ENCODE data around the gene XYLB.
A peak's percentile ranks its signal among the peaks of the same experiment; 100 is the strongest.
"Not testable (repeated sequence)": the region's sequence is repeated elsewhere in the genome, so short reads cannot be mapped to it uniquely, and the experiment has no call there.

XYLB gene

GRCh38 chr3:38346587-38347410 lies at the start of gene XYLB:
Gene XYLB, plus strand, starts transcription at chr3:38346785. Its CDS starts 84 bp downstream, at chr3:38346869.
- DNase-seq: peak; percentile 81

- not testable (repeated sequence) for DNase-seq
These were observed 49.5 kb upstream of the XYLB start for GRCh38 chr3:38297053-38297452.

GRCh38 chr3:38297537-38297936 lies 49.0 kb upstream of the XYLB start:
- no peak for DNase-seq

- DNase-seq: no peak
These were observed 48.5 kb upstream of the XYLB start for GRCh38 chr3:38297947-38298711.

DNA sequence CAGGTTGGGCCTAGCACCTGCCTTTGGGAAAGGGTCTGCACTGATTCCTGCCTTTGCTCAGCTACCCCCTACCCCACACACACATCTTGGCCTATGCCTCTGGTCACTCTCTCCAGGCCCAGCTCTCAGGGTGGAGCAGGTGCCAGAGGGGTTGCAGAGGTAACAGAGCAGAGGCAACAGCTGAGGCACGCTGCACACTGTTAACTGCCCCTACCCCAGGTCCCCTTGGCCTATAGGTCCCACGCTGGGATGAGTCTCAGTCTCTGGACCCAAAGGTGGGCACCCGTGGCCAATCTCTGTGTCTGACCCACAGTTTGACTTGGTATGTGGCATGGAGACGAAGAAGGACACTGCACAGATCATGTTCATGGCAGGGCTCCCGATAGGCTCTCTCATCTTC lies 39.6 kb upstream of the XYLB start:
- no peak for DNase-seq

DNA sequence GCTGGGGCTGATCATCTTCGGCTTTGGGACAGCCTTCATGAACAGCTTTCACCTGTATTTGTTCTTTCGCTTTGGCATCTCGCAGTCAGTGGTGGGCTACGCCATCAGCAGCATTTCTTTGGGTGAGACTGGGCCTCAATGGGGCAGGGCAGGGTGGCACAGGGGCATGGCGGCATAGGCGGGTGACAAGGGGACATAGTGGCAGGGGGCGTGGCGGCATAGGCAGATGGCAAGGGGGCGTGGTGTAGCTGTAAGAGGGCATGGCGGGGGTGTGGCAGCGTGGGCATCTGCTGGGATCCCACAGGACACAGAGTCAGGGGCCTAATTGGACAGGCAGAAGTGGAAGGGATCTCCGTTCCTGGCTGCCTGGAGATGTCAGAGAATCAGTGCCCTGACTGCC lies 39.0 kb upstream of the XYLB start:
- no peak for DNase-seq

GRCh38 chr3:38308456-38308855 lies 38.1 kb upstream of the XYLB start:
- DNase-seq: no peak

DNA sequence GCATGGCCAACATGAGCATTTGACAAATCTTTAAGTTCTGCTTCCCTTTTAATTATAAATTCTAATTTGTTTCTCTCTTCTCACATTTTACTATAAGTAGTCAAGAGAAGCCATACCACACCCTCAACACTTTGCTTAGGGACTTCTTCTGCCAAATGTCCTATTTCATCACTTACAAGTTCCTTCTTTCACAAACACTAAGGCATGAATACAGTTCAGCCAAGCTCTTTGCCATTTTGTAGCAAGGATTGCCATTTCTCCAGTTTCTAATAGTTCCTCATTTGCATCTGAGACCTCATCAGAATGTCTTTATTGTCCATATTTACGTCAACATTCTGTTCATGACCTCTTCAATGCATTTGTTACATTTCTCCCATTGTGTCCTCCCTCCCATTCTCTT lies 35.1 kb upstream of the XYLB start:
- peak; percentile 94 for DNase-seq

DNA sequence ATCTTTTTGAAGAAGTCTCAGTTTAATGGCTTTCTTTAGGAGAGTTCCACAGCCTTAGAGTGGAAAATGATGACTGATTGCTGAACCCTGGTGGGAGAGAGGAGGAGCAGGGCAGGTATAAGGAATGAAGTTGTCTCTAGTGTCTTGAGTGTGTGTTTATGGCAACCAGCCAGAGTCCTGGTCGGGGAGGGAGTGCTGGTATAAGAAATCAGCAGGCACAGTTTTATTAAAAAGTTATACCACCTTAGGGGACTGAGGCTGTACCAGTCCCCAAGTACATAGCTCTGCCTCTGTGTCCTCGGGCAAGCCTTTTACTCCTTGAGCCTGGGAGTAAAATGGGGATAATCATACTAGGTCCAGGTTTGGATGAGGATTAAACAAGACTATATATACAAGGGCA lies 34.6 kb upstream of the XYLB start:
- no peak for DNase-seq

GRCh38 chr3:38312356-38312755 lies 34.2 kb upstream of the XYLB start:
- DNase-seq: no peak

DNA sequence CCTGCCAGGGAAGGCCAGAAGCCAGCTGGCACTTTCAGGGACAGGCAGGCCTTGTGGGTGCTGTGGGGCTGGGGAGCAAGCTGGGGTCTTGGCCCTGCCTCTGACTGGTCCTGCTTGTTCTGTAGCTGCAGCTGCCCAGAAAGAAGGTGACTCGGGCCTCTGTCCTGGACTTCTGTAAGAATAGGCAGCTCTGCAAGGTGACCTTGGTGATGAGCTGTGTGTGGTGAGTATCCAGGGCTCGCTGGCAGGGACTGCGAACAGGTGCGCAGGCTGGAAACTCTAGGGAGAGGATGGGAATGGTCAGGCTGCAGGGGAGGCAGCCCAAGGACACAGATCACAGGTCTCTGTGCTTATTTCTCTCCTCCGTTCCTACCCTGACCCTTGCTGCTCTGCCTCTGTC lies 33.3 kb upstream of the XYLB start:
- DNase-seq: no peak

GRCh38 chr3:38313695-38314094 lies 32.9 kb upstream of the XYLB start:
- peak; percentile 86 for DNase-seq

- no peak for DNase-seq
These were observed 32.3 kb upstream of the XYLB start for GRCh38 chr3:38314112-38314763.

DNA sequence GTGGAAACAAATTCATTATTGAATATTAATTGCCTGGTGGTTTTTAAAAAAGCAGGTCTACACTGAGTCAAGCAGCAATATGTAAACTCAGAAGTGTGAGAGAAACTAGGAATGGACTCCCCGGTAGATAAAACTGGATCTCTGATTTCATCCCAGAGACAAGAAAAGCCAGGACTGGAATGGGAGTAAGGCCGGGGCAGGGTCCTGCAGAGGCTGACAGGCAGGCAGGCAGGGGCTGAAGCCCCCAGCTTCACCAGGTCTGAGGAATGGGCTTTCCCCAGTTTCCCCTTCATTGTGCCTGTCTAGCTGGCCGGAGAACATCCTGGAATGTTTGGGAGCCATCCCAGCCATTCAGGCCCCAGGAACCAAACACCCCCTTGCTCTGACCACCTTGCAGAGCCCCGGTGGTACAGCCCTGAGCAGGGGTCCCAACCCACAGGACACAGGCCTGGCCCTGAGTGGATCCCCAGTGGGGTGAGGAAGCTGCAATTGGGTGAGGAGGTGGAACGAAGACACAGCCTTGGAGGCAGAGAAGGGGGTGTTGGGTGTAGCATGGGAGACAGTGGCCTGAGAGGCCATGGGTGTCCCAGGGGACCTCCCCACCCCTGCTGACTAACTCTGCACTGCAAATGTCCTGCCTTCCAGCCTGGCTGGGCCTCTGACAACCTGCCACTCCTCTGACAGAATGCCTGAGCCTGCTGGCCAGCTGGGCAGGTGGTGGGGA lies 31.7 kb upstream of the XYLB start:
- no peak for DNase-seq

DNA sequence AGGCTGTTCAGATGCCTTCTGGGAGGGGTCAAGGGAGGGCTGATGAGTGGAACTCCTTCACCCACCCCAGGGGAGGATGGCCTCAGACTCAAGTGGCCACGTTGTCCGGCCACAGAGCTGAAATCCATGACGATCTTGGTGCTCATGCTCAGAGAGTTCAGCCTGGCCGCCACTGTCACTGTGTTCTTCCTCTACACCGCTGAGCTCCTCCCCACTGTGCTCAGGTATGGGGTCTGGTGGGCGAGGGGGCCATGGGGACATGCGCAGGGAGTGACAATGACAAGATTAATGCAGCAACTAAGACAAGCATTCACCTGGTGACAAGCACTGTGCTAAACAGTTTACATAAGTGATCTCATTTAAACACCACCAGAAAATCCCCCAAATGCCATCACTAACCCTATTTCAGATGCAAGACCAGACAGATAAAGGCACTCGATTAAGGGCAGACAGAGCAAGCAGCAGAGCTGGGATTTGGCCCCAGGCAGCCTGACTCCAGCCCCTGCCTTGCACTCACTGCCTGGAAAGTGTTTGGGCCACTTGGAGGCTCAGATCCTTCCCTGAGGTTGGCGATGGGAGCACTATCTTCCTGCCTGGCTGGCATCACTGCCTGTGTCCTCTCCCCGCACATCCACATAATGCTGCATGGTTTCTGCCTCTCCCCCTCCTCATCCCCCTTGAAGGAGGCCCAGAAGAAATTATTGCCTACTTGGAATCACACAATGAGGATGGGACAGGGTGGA lies 30.9 kb upstream of the XYLB start:
- no peak for DNase-seq

- no peak for DNase-seq
These were observed 30.0 kb upstream of the XYLB start for GRCh38 chr3:38316356-38317191.

- DNase-seq: peak; percentile 78
These were observed 29.3 kb upstream of the XYLB start for GRCh38 chr3:38317192-38317759.

- DNase-seq: no peak
These were observed 27.6 kb upstream of the XYLB start for GRCh38 chr3:38318766-38319671.

DNA sequence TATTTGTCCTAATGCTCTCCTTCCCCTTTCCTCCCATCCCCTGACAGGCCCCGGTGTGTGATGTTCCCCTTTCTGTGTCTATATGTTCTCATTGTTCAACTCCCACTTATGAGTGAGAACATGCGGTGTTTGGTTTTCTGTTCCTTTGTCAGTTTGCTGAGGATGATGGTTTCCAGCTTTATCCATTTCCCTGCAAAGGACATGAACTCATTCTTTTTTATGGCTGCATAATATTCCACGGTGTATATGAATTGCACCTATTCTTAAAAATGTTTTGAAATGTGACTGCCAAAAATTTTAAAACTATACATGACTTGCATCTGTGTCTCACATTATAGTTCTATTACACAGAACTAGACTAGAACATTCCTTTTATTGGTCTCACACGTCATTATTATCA lies 25.9 kb upstream of the XYLB start:
- DNase-seq: peak; percentile 33

- no peak for DNase-seq
These were observed 23.5 kb upstream of the XYLB start for GRCh38 chr3:38323060-38323459.
